HG02943 (cell line): ENCODE measurements around the gene BLNK.
"Not testable (repeated sequence)": the region's sequence is repeated elsewhere in the genome, so short reads cannot be mapped to it uniquely, and the experiment has no call there.

Source experiments
- ATAC-seq: cut with Tn5 transposase; IDR thresholded peaks from one replicate; pipeline ENCODE4 v1.9.1; 2021; ENCODE audit warnings: mild to moderate bottlenecking, low read depth, moderate library complexity; ENCODE audit not compliant: unreplicated experiment

Gene BLNK

GRCh38 chr10:96230527-96230926 lies 40.8 kb downstream of the BLNK start:
- no peak for ATAC-seq

GRCh38 chr10:96229568-96230030 lies 41.8 kb downstream of the BLNK start:
- ATAC-seq, result no peak

DNA sequence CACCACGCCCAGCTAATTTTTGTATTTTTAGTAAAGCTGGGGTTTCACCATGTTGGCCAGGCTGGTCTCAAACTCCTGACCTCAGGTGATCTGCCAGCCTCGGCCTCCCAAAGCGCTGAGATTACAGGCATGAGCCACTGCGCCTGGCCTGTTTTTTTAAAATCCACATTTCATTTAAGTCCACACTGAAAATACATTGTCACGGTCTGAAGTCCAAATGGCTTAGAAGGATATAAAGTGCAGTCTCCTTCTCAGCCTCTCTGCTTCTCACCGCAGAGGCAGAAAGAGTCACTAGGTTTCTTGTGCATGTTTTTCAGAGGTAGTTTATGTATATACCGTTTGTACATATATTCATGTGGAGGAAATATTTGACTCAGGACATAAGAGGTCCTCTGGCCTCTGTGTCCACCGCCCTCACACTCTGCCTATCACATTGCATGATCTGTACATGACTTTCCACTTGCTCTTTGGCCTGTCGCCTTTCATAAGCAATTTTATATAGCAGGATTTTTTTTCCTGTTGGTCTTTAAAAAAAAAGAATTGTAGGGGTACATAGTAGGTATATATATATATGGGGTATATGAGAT lies 42.9 kb downstream of the BLNK start:
- ATAC-seq, result no peak

GRCh38 chr10:96227206-96227605 lies 44.2 kb downstream of the BLNK start:
- no peak for ATAC-seq

DNA sequence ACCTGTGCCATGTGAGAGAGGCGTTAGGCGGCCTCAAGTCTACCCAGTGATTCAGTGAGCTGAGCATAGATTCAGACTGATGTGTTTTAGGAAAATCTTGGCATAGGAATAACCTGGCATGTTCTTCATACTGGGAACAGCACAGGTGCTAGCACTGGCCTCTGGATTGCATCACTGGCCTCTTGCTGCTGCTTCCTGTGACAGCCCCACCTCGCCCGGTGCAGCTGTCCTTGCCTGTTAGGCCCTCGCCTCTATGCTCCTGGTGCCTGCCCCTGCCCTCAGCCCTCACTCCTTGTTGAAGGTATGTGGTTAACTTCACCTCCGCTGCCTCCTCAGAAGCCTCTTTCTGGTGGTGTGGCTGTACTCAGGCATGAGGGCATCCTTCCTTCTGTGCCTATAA lies 46.2 kb downstream of the BLNK start:
- no peak for ATAC-seq

- no peak for ATAC-seq
These were observed 48.5 kb downstream of the BLNK start for GRCh38 chr10:96222908-96223307.

DNA sequence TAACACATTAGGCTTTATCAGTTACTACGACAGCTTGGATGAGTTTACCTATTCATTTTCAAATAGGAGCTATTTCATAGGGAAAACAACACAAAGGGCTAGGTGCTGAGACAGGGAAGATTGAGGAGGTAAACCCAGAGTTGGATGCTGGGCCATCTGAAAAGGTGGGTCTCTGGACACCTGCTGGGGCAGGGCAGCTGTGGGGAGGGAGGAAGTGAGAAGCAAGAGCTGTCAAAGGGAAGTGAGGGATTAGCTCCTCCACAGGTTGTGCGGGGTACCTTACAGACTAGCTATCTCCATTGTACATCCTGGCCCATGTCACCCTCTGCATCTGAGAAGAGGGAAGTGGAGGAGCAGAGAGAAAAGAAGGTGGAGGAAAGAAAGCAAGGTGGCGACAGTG lies 48.9 kb downstream of the BLNK start:
- no peak for ATAC-seq

DNA sequence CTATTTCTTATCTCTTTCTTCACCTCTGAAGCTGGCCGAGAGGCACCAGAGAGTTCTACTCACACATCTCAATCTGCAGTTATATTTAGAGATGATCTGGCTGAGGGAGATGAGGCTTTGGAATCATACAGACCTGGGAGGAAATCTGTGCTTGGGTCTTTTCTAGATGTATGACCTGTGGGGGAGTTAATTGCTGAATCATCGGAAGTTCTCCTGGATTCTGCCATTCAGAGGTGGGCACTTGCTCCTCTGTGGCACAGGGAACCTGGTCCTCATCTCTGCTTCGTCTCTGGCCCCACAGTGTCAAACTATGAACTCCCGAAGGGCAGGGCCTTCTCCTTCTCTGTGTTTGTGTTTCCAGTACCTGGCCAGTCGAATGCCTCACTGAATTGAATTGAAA lies 52.5 kb downstream of the BLNK start:
- ATAC-seq, result no peak

DNA sequence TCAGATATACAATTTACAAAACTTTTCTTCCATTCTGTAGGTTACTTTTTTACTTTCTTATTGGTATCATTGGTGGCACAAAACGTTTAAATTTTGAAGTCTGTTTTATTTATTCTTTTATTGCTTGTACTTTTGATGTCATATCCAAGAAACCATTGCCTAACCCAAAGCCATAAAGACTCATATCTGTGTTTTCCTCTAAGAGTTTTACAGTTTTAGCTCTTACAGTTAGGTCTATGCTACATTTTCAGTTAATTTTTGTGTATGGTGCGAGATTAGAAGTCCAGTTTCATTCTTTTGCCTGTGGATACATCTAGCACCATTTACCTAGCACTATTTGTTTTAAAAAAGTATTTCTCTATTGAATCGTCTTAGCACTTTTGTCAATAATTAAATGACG lies 53.7 kb downstream of the BLNK start:
- no peak for ATAC-seq

- no peak for ATAC-seq
These were observed 54.6 kb downstream of the BLNK start for GRCh38 chr10:96216775-96217174.

DNA sequence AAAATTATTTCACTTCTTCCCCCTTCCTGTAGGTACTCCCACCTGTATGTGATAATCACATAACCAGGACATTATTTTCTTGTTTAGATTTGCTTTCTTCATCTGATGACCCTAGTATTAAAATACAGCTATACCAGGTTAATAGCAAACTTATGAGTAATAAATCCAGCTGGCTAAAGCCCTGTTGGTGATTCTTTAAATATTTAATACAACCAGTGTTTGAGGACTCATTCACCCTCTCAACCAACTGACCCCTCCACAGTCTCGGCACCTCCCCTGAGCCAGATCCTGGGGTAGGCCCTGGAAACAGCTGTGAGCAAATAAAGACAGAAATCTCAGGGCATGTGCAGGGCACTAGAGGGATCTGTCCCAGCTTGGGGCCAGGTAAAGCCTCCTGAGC lies 58.5 kb downstream of the BLNK start:
- no peak for ATAC-seq

- no peak for ATAC-seq
These were observed 59.6 kb downstream of the BLNK start for GRCh38 chr10:96211764-96212163.

DNA sequence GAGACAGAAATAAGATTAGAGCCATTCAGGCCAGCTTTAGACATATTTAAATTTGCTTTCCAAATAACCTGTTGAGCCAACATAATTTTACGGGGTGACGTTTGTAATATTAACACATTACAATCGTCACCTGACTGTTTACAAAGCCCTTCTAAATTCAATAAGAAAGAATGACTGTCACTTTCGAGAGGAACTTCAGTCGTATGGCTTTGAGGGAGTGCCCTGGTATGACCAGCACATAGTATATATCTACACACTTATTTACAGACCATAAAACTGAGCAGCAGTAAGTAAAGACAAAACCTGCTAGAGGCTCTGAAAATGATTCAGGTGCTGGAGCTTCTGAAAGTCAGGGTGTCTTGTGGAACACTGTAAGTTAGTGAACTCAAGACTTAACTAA lies 62.4 kb downstream of the BLNK start:
- no peak for ATAC-seq

- ATAC-seq, result no peak
These were observed 63.1 kb downstream of the BLNK start for GRCh38 chr10:96208271-96208670.

GRCh38 chr10:96205580-96205979 lies 65.8 kb downstream of the BLNK start:
- no peak for ATAC-seq

DNA sequence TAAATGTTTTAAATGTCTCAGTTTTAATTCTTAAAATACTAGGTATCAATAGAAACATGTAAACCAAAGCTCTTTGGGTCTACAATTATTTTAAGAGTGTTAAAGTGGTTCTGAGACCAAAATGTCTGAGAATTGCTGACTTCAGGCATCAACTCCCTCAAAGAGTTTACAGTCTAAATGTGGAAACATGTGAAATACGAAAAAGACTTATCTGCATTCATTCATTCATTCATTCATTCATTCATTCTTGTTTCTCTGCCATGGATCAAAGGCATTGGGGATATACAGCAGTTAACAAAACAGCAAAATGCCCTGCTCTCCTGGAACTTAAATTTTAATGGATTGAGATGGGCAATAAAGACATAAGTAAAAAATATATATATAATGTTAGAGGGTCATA lies 69.8 kb downstream of the BLNK start:
- ATAC-seq, result no peak

GRCh38 chr10:96189505-96189904 lies 81.9 kb downstream of the BLNK start:
- not testable (repeated sequence) for ATAC-seq

GRCh38 chr10:96188916-96189315 lies 82.5 kb downstream of the BLNK start:
- ATAC-seq, result no peak

DNA sequence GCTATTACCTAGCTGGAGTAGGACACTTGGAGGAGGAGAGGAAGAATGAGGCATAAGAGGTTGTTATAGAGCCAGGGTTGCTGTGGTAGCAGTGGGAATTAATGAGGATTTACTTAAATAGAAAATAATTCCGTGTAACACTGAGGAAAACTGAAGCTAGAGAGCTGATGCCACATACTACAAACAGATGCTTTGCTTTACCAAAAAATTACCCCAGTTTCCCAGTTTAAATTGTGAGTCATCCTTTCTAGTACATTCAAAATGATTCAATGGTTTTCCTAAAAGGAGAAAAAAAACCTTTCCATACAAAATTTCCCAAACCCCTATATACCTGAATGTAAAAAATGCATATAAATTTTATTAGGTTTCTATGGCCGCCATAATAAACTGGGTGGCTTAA lies 82.9 kb downstream of the BLNK start:
- no peak for ATAC-seq

- ATAC-seq, result no peak
These were observed 94.4 kb downstream of the BLNK start for GRCh38 chr10:96176985-96177384.

GRCh38 chr10:96172666-96173065 lies 98.7 kb downstream of the BLNK start:
- ATAC-seq, result no peak

DNA sequence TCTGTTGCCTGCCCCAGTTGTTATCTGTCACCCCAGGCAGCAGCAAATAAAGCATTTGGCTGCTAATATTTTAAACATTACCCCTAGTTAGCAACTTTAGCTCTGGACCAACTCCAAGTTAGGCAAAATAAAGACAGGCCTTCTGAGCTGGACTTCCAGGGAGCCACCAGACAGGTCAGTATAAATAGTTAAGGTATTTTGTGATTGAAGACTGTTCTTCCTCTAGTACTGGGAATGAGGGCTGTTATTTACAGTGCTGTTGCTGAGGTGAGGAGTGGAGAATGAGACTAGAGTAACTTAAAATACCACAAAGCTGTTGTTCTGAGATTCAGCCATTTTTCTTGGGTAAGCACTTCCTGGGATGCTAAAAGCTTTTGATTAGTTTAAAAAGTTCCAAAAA lies 101.1 kb downstream of the BLNK start:
- no peak for ATAC-seq

- no peak for ATAC-seq
These were observed 102.8 kb downstream of the BLNK start for GRCh38 chr10:96168546-96168945.
